HCT116 (cell line): ENCODE data around the gene CRIP3. TPM values are rescaled to one million over a fixed set of nuclear protein-coding genes. Genes with fewer than 3 reads are reported as not detected.

Experiments
- ATAC-seq: fragments of 200-7000 bp; cut with Tn5 transposase; 2 replicates; pipeline ENCODE4 v1.9.1; 2020; ENCODE audit warnings: mild to moderate bottlenecking, moderate library complexity
- BruUV-seq: library from RNA; stranded (reverse); fragments of 400-500 nt; replicated peaks from 2 replicates; lab custom pipeline; 2021; lab: Mats Ljungman, UMichigan
- CTCF ChIA-PET: fragments of 300-600 bp; sonication (Branson Sonifier 250); formaldehyde crosslinking; loops from one replicate; lab custom pipeline; 2021; ENCODE audit warnings: antibody characterized with exemption; lab: Charles Lee
- POLR2A ChIA-PET: fragments of 300-600, 350-600 bp; sonication (Branson Sonifier 250); formaldehyde crosslinking; loops from one replicate; lab custom pipeline; 2021; ENCODE audit warnings: antibody characterized with exemption; lab: Charles Lee
- RAD21 ChIA-PET, 2 experiments: fragments of 300-600 bp; sonication (Branson Sonifier 250); formaldehyde crosslinking; loops; one replicate each; lab custom pipeline; 2023; ENCODE audit warnings: low total read pairs in 2 of 2; ENCODE audit not compliant: uncharacterized antibody in 2 of 2, unreplicated experiment in 2 of 2, low non-redundant PET in 1 of 2; lab: Charles Lee
- DNase-seq: peaks from one replicate; pipeline ENCODE4 v3.0.0-alpha.2; 2010; ENCODE audit warnings: low read depth, low spot score
- H2AFZ ChIP-seq: fragments of 200-600 bp; shearing (Covaris generic), sonication (generic); 2 replicates; pipeline ENCODE4 v1.6.1; 2017; ENCODE audit warnings: low read depth, mixed run types, mixed read lengths, antibody characterized with exemption, low read length; ENCODE audit not compliant: poor library complexity, severe bottlenecking
- H3K27ac ChIP-seq: 2 replicates; pipeline ENCODE4 v1.5.1; 2012; ENCODE audit warnings: low read depth, low read length
- H3K27me3 ChIP-seq: fragments of 200-600 bp; sonication (generic); 2 replicates; pipeline ENCODE4 v1.6.1; 2016; ENCODE audit warnings: mixed run types, low read length, mixed read lengths; ENCODE audit not compliant: insufficient read depth
- H3K36me3 ChIP-seq, 2 experiments: fragments of 200-500 bp in 1 of 2; fragments of 200-600 bp in 1 of 2; sonication (Bioruptor generic) in 1 of 2; sonication (generic) in 1 of 2; 2 replicates each; pipeline versions ENCODE4 v1.5.1 to v1.6.1; 2014 to 2016; ENCODE audit warnings: low read length in 2 of 2, inconsistent platforms in 1 of 2, mixed read lengths in 1 of 2, mixed run types in 1 of 2; ENCODE audit not compliant: insufficient read depth in 2 of 2, control insufficient read depth in 1 of 2
- H3K4me1 ChIP-seq, 2 experiments: fragments of 200-600 bp in 1 of 2; sonication (generic) in 1 of 2; 2 replicates each; pipeline versions ENCODE4 v1.5.1 to v1.6.1; 2012 to 2017; ENCODE audit warnings: low read length in 2 of 2, inconsistent platforms in 1 of 2, mild to moderate bottlenecking in 1 of 2, mixed read lengths in 1 of 2, mixed run types in 1 of 2, moderate library complexity in 1 of 2; ENCODE audit not compliant: insufficient read depth in 2 of 2, control insufficient read depth in 1 of 2
- H3K4me2 ChIP-seq: fragments of 200-600 bp; sonication (generic); 2 replicates; pipeline ENCODE4 v1.6.1; 2017; ENCODE audit warnings: mixed run types, low read length, mixed read lengths
- H3K4me3 ChIP-seq, 2 experiments: fragments of 200-600 bp in 1 of 2; sonication (generic) in 1 of 2; replicated peaks in 1 of 2; 2 replicates each; pipeline ENCODE4 v1.5.1; 2011 to 2016; ENCODE audit warnings: low read length in 2 of 2, control low read depth in 1 of 2, low read depth in 1 of 2, mild to moderate bottlenecking in 1 of 2, mixed read lengths in 1 of 2, mixed run types in 1 of 2
- H3K79me2 ChIP-seq: fragments of 200-600 bp; sonication (generic); 2 replicates; pipeline ENCODE4 v1.6.1; 2017; ENCODE audit warnings: mild to moderate bottlenecking, mixed run types, low read length, moderate library complexity, mixed read lengths; ENCODE audit not compliant: insufficient read depth
- H3K9ac ChIP-seq: fragments of 200-600 bp; sonication (generic); 2 replicates; pipeline ENCODE4 v1.6.1; 2016; ENCODE audit warnings: low read length, mixed read lengths
- H3K9me2 ChIP-seq: fragments of 200-600 bp; sonication (generic), shearing (Covaris generic); 2 replicates; pipeline ENCODE4 v1.6.1; 2017; ENCODE audit warnings: mixed run types, mild to moderate bottlenecking, moderate library complexity; ENCODE audit not compliant: insufficient read depth
- H3K9me3 ChIP-seq, 2 experiments: fragments of 200-500 bp in 1 of 2; fragments of 200-600 bp in 1 of 2; sonication (Bioruptor generic) in 1 of 2; sonication (generic) in 1 of 2; 2 replicates each; pipeline ENCODE4 v1.6.1; 2014 to 2017; ENCODE audit warnings: low read length in 2 of 2, mixed read lengths in 2 of 2, inconsistent platforms in 1 of 2, low read depth in 1 of 2, mild to moderate bottlenecking in 1 of 2, mixed run types in 1 of 2, moderate library complexity in 1 of 2; ENCODE audit not compliant: control insufficient read depth in 1 of 2, insufficient read depth in 1 of 2
- H4K20me1 ChIP-seq: fragments of 200-600 bp; sonication (generic), shearing (Covaris generic); 2 replicates; pipeline ENCODE4 v1.6.1; 2017; ENCODE audit warnings: mixed run types, mild to moderate bottlenecking, moderate library complexity; ENCODE audit not compliant: insufficient read depth
- FOSL1 ChIP-seq: IDR thresholded peaks from 2 replicates; pipeline ENCODE4 v1.6.1; 2012; ENCODE audit warnings: low read depth
- JUND ChIP-seq: IDR thresholded peaks from 2 replicates; pipeline ENCODE4 v1.6.1; 2012
- RAD21 ChIP-seq: IDR thresholded peaks from 2 replicates; pipeline ENCODE4 v1.6.1; 2012; ENCODE audit warnings: low read depth, mild to moderate bottlenecking
- SP1 ChIP-seq: IDR thresholded peaks from 2 replicates; pipeline ENCODE4 v1.6.1; 2012; ENCODE audit warnings: low read depth
- SRF ChIP-seq: IDR thresholded peaks from 2 replicates; pipeline ENCODE4 v1.6.1; 2012; ENCODE audit warnings: low read depth
- ZFX ChIP-seq: fragments of 450-650 bp; IDR thresholded peaks from 2 replicates; pipeline ENCODE4 v1.6.1; 2017
- intact Hi-C: fragments of 100-400 bp; cut with micrococcal nuclease; formaldehyde crosslinking; loops from 2 replicates; pipeline ENCODE4 v1.10.0; 2022
- total RNA-seq: library from RNA; stranded (reverse); gene quantifications from one replicate; pipeline ENCODE4 v1.2.1, GENCODE V29; 2021; ENCODE audit not compliant: unreplicated experiment
- TF ChIP-seq, protein P1 (sequence below): IDR thresholded peaks from 2 replicates; pipeline ENCODE4 v1.6.1; 2012
- TF ChIP-seq, protein P2 (sequence below), 3 experiments: fragments of 200-600 bp in 1 of 3; sonication (generic) in 1 of 3; IDR thresholded peaks in 2 of 3; conservative IDR thresholded peaks in 1 of 3; 2 replicates each; pipeline ENCODE4 v1.5.1; 2012 to 2017; ENCODE audit warnings: low read depth in 2 of 3, low read length in 2 of 3, antibody characterized with exemption in 1 of 3, borderline replicate concordance in 1 of 3, control low read depth in 1 of 3, mild to moderate bottlenecking in 1 of 3, mixed read lengths in 1 of 3, mixed run types in 1 of 3, moderate library complexity in 1 of 3; ENCODE audit not compliant: insufficient read depth in 1 of 3
- TF ChIP-seq, protein P3 (sequence below): IDR thresholded peaks from 2 replicates; pipeline ENCODE4 v1.6.1; 2012; ENCODE audit warnings: low read depth

Gene CRIP3
- total RNA-seq, 1 experiment from 2014 or later, result not detected

GRCh38 chr6:43290339-43290904 lies 18.2 kb downstream of the CRIP3 start:
- no peak overlapping the region for H3K27ac ChIP-seq
- no peak overlapping the region for H2AFZ ChIP-seq
- H3K79me2 ChIP-seq, result no peaks in the 10 kb centered on the region
- H4K20me1 ChIP-seq, result no peaks in the 10 kb centered on the region
- no peaks in the 10 kb centered on the region for H3K9me2 ChIP-seq
- H3K36me3 ChIP-seq, result no peaks in the 10 kb centered on the region
- H3K4me1 ChIP-seq, result no peaks in the 10 kb centered on the region
- POLR2A ChIA-PET, result no interaction called here
- H3K4me3 ChIP-seq, result no peak overlapping the region
- no TSS peak for BruUV-seq
- ATAC-seq (no peak), DNase-seq (no peak)
- TF ChIP-seq, protein P1, sequence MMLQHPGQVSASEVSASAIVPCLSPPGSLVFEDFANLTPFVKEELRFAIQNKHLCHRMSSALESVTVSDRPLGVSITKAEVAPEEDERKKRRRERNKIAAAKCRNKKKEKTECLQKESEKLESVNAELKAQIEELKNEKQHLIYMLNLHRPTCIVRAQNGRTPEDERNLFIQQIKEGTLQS, result no peak
- TF ChIP-seq JUND (no peak), ZFX (no peak), FOSL1 (no peak), RAD21 (no peak), SRF (no peak), SP1 (no peak)
- TF ChIP-seq, protein P2, sequence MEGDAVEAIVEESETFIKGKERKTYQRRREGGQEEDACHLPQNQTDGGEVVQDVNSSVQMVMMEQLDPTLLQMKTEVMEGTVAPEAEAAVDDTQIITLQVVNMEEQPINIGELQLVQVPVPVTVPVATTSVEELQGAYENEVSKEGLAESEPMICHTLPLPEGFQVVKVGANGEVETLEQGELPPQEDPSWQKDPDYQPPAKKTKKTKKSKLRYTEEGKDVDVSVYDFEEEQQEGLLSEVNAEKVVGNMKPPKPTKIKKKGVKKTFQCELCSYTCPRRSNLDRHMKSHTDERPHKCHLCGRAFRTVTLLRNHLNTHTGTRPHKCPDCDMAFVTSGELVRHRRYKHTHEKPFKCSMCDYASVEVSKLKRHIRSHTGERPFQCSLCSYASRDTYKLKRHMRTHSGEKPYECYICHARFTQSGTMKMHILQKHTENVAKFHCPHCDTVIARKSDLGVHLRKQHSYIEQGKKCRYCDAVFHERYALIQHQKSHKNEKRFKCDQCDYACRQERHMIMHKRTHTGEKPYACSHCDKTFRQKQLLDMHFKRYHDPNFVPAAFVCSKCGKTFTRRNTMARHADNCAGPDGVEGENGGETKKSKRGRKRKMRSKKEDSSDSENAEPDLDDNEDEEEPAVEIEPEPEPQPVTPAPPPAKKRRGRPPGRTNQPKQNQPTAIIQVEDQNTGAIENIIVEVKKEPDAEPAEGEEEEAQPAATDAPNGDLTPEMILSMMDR (IDR thresholded peaks at IDR 0.05 in 2 of 3, conservative IDR thresholded peaks at IDR 0.05 in 1 of 3; ENCODE audit: borderline replicate concordance in 1 of 3, insufficient read depth in 1 of 3, low read depth in 2 of 3, low read length in 2 of 3), result no peak
- TF ChIP-seq, protein P3, sequence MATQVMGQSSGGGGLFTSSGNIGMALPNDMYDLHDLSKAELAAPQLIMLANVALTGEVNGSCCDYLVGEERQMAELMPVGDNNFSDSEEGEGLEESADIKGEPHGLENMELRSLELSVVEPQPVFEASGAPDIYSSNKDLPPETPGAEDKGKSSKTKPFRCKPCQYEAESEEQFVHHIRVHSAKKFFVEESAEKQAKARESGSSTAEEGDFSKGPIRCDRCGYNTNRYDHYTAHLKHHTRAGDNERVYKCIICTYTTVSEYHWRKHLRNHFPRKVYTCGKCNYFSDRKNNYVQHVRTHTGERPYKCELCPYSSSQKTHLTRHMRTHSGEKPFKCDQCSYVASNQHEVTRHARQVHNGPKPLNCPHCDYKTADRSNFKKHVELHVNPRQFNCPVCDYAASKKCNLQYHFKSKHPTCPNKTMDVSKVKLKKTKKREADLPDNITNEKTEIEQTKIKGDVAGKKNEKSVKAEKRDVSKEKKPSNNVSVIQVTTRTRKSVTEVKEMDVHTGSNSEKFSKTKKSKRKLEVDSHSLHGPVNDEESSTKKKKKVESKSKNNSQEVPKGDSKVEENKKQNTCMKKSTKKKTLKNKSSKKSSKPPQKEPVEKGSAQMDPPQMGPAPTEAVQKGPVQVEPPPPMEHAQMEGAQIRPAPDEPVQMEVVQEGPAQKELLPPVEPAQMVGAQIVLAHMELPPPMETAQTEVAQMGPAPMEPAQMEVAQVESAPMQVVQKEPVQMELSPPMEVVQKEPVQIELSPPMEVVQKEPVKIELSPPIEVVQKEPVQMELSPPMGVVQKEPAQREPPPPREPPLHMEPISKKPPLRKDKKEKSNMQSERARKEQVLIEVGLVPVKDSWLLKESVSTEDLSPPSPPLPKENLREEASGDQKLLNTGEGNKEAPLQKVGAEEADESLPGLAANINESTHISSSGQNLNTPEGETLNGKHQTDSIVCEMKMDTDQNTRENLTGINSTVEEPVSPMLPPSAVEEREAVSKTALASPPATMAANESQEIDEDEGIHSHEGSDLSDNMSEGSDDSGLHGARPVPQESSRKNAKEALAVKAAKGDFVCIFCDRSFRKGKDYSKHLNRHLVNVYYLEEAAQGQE, result no peak
- CTCF ChIA-PET, result no interaction called here
- intact Hi-C loops, result no loop called here
- no peak overlapping the region for H3K9ac ChIP-seq
- H3K9me3 ChIP-seq, result no peaks in the 10 kb centered on the region
- RAD21 ChIA-PET, result no interaction called here
- no peaks in the 10 kb centered on the region for H3K27me3 ChIP-seq
- no peak overlapping the region for H3K4me2 ChIP-seq
